ENCODE measurements around the gene SH3RF2. TPM values are rescaled to one million over a fixed set of nuclear protein-coding genes. Genes with fewer than 3 reads are reported as not detected.
"Not testable (repeated sequence)": the region's sequence is repeated elsewhere in the genome, so short reads cannot be mapped to it uniquely, and the experiment has no call there.

The SH3RF2 gene
- total RNA-seq, 1 donor from 2014 or later = 6.5 TPM

- DNase-seq (ENCODE audit: extremely low read depth, low read depth, low spot score) = no peak
Observed at GRCh38 chr5:145978171-145978570, 41.8 kb downstream of the SH3RF2 start.

GRCh38 chr5:145978708-145979107 is 42.3 kb downstream of the SH3RF2 start:
- DNase-seq (ENCODE audit: extremely low read depth, low read depth, low spot score) = no peak

DNA sequence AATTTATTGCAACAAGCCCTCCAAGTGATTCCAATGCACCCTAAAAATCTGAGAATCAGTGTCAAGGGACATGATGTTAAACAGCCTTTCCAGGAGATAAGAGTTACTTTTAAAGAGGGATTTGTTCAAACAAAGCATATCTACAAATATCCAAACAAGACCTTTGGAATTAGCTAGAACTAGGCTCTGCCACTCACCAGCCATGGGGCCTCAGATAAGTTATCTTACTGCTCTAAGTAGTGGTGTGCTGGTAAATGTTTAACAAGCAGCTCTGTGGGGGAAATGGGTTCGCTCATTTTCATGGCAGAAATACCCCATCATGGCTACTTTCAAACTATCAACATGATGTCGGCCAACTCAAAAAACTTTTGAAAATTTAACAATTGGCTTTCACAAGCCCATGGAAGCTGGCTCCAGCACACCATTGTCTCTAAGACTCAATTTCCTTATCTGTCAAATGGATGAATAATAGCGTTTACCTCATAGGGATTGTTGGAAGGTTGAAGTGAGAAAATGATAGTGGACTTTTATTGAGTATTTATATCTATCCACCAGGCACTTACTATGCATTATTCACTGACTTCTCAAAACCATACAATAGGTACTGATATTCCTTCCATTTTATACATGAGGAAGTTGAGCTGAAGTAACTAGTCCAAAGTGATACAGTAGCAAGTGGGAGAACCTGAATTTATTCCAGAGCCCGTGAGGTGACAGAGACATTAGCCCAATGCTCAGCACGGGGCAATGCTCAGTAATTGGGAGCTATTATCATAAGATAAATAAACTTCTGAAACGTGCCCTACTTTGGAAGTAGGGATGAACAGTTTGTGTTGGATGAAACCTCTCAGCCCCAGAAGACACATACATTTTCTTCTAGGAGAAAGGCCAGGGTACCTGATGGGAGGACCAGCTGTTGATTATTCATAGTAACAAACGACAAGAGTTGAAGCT is 43.2 kb downstream of the SH3RF2 start:
- DNase-seq (ENCODE audit: extremely low read depth, low read depth, low spot score) = no peak

DNA sequence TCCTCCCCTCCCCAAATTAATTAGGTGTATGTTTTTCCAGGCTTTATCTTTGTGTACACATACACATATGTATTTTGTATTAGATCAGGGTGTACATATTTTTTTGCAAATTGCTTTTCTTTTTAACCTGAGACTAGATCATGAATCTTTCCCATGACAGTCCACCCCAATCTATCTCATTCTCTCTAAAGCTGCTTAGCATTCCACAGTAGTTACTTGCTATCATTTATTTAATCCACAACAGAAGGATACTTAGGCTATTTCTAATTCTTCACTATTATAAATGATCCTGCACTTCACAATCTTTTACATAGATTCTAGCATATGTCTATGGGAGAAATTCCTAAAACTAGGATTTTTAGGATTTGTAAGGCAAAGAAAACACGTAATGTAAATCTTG is 43.9 kb downstream of the SH3RF2 start:
- no peak for DNase-seq (ENCODE audit: extremely low read depth, low read depth, low spot score)

GRCh38 chr5:145980718-145981117 is 44.3 kb downstream of the SH3RF2 start:
- DNase-seq (ENCODE audit: extremely low read depth, low read depth, low spot score) = no peak

DNA sequence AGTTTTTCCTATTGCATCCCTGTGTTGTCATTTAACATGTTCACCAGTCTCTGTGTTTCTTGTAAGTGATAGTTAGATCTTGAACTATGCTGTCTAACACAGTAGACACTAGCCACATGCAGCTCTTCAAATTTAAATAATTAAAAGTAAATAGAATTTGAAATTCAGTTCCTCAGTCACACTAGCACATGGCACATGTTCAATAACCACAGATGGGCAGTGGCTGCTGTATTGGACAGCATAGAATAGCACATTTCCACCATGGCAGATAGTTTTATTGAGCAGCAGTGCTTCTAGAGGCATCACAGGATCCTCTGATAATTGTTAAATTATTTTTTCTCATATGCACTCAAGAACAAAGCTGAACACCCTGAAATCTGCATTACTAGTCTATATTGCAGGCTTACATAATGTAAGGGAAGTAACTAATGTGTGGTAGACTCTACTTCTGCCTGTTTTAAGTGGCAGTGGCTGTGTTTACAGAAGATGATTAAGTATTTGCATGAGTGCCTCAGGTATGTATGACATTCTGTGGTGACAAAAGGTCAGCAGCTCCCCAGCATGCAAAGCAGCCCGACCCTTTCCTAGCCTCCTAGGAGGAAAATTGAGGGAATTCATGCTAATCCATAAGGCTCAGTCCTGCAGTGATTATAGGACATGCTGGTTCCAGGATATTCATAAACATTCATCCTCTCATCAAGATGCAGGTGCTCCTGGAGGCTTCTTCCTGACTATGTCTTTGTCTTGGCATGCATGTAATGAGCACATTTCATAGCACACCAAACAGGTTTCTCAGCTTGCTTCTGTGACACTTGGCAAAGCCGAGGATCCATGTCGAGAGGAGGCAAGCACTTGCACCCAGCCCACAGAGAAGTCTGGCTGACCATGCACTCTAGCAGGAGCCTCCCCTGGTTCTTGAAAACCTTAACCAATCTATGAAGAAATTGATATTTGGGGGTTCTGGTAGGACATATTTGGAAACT is 45.5 kb downstream of the SH3RF2 start:
- no peak for DNase-seq (ENCODE audit: extremely low read depth, low read depth, low spot score)

GRCh38 chr5:145982572-145983318 is 46.4 kb downstream of the SH3RF2 start:
- DNase-seq (ENCODE audit: extremely low read depth, low read depth, low spot score) = no peak

DNA sequence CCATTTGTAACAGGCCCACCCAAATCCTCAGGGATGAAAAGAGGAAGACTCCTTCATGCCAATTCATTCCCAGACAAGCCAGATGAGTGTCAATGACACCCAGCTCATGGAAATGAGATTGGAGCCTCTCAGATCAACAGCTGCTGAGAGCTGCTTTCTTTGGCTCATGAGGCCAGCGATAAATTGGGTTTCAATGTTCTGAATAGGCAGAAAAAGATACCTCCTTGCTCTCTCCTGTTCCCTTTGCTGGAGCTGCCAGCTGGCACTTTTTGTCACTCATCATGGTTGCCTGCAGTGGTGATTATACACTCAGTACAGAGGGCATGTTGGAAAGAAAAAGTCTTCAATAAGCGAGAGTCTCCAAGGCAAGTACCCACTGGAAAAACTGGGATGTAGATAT is 47.1 kb downstream of the SH3RF2 start:
- no peak for DNase-seq (ENCODE audit: extremely low read depth, low read depth, low spot score)

GRCh38 chr5:145984072-145984471 is 47.7 kb downstream of the SH3RF2 start:
- DNase-seq (ENCODE audit: extremely low read depth, low read depth, low spot score) = no peak

DNA sequence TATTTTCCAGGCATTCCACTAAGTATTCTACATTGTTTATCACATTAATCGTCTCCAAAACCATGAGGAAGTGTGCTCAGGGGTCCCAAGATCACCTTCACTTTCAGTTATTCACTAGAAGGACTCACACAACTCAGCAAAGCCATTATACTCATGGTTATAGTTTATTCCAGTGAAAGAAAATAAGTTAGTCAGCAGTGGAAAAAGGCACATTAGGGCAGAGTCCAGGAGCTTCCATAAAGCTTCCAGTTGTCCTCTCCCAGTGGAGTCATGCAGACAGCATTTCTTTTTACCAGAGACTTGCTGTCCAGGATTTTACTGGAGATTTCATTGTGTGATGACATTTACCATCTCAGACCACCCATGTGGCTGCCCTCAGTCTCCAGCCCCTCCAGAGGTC is 51.5 kb downstream of the SH3RF2 start:
- no peak for DNase-seq (ENCODE audit: extremely low read depth, low read depth, low spot score)

DNA sequence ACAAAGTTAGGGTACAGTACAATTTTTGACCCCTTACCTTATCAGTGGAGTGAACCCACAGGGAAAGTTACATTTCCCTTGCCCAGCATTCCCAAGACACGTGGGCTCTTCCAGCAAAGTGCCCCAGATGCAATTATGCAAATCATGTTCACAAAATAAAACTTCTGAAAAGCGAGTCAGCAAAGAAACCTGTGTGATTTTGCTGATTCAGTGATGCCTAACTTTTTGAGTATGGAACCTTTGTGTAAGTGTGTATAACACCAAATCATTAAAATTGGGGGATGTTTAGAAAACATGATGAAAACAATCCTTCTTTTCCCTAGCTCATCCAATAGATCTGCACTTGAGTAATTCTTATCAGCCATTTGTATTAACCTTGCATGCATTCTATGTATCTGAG is 52.6 kb downstream of the SH3RF2 start:
- DNase-seq (ENCODE audit: extremely low read depth, low read depth, low spot score) = no peak

GRCh38 chr5:145989428-145989827 is 53.0 kb downstream of the SH3RF2 start:
- DNase-seq (ENCODE audit: extremely low read depth, low read depth, low spot score) = no peak

DNA sequence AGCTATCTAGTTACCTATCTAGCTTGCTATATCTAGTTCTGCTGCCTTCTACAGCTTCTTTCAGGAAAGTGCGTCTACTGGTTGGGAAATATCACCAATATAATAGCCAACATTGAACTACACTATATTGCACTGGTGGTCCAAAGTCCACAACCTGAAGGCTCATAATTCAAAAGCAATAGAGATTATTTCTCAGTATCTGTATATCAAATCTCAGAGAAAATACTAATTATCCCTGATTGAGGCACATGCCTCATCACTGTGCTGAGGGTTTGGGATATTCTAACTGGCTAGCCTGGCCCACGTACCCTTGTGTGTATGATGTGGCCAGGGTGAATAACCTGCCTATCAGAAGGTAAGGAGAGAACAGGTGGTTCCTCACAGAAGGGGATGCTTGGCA is 53.8 kb downstream of the SH3RF2 start:
- no peak for DNase-seq (ENCODE audit: extremely low read depth, low read depth, low spot score)

DNA sequence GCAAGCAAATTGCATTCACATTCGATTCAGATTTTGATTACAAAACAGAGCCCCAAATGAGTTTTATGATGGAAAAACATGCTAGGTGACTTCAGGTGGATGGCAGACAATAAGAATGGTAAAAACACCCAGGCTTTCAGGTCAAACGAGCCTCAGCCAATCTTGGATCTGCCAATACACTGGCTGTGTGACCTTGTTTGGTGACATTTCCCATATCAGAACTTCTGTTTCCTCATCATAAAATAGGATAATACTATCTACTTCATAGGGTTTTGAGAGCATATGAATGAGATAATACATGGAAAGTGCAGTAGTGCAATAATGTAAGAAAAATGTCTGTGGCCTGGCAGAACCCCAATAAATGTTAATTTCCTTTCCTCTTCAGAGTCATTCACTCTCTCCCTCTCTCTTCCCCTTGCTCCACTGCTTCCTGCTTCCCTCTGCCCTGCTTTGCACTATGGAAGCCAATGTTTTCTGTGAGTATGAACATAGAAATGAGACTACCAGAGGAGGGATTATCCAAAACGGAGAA is 54.7 kb downstream of the SH3RF2 start:
- no peak for DNase-seq (ENCODE audit: extremely low read depth, low read depth, low spot score)

DNA sequence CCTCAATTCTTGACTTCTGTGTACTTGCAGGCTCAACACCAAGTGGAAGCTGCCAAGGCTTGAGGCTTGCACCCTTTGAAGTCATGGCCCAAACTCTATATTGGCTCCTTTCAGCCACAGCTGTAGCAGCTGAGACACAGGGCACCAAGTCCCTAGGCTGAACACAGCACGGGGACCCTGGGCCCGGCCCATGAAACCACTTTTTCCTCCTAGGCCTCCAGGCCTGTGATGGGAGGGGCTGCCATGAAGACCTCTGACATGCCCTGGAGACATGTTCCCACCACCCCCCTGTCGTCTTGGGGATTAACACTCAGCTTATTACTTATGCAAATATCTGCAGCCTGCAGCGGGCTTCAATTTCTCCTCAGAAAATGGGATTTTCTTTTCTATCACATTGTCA is 57.2 kb downstream of the SH3RF2 start:
- DNase-seq (ENCODE audit: extremely low read depth, low read depth, low spot score) = not testable (repeated sequence)

DNA sequence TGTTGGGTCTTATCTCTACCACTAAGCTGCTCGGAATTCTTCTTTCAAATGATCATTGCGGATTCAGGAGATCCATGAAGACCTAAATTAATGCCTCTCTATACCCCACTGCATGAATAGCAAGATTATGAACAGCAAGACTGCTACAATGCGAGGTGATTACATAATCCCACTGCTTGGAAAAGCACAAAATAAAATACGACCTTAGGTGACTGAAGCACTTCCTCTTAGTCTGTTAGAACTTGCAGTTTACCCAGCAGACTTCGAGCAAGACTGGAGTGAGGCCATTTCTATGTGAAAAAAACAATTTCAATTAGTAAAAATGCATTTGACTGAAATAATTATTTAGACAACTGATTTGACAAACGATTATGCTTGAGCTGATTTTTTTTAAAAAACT is 59.8 kb downstream of the SH3RF2 start:
- DNase-seq (ENCODE audit: extremely low read depth, low read depth, low spot score) = no peak

- no peak for DNase-seq (ENCODE audit: extremely low read depth, low read depth, low spot score)
Observed at GRCh38 chr5:145999208-145999607, 62.8 kb downstream of the SH3RF2 start.

GRCh38 chr5:146000072-146000471 is 63.7 kb downstream of the SH3RF2 start:
- no peak for DNase-seq (ENCODE audit: extremely low read depth, low read depth, low spot score)

DNA sequence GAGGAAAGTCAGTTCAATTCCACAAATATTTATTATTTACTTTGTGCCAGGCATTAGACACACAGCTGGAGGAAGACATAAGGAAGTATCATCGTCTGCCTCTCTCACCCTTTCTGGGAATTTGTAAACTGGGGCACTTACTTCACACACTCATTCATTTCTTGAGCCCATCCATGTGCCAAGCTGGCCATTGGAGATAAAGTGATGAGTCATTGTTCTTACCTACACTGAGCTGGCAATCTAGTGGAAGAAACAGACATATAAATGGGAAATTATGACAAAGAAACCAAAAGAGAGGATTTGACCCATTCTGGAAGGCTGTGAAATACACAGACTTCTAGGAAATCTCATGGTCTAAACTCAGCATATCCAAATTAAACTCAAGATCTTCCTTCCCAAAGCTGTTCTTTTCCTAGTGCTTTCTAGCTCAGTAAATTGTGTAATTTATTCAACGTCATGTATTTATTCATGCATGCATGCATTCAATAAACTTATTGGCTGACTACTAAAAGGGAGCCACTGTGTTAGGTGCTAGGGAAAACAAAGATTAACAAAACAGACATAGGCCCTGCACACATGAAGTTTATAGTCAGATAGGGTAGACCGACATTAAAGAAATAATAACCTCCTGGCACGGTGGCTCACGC is 65.3 kb downstream of the SH3RF2 start:
- DNase-seq (ENCODE audit: extremely low read depth, low read depth, low spot score) = no peak

GRCh38 chr5:146002491-146002890 is 66.1 kb downstream of the SH3RF2 start:
- no peak for DNase-seq (ENCODE audit: extremely low read depth, low read depth, low spot score)
